ENCODE data around the gene GAS7. TPM values are rescaled to one million over a fixed set of nuclear protein-coding genes. Genes with fewer than 3 reads are reported as not detected.

GAS7 gene
- total RNA-seq, 1 donor from 2014 or later: 8.5 TPM

DNA sequence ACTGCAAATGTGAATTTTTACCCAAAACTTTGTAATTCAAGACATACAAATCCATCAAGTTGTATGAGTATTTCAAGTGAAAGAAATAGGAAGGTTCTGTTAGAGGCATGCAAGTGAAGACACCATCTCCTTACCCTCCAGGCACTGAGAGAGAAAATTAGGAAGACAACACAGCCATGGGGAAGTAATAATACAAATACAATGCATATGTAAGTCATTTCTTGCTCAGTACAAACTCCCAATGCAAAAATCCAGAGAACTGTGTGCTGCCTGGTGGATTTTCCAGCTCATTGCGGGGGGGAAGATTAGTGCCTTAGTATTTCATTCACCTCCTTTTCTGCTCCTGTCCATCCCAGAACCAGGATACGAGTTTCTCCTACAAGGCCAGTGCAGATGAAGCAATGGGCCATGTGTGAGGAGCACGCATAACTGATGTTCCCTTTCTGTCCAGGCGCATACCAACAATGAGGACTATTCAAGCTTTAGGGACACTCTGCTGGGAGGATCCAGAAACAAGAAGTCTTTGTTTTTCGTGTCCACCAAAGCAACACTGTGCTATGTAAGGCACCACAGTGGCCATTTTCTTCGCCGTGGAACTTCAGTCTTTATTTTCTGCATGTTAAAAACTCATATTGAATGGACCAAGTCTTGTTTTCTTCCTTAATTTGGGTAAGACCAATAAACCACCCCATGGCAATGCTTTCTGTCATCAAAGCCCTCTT is 149.6 kb downstream of the GAS7 start:
- no peak for TF ChIP-seq EZH2 (IDR thresholded peaks at IDR 0.05; ENCODE audit: insufficient read depth, low read length)
- TF ChIP-seq, protein P1, sequence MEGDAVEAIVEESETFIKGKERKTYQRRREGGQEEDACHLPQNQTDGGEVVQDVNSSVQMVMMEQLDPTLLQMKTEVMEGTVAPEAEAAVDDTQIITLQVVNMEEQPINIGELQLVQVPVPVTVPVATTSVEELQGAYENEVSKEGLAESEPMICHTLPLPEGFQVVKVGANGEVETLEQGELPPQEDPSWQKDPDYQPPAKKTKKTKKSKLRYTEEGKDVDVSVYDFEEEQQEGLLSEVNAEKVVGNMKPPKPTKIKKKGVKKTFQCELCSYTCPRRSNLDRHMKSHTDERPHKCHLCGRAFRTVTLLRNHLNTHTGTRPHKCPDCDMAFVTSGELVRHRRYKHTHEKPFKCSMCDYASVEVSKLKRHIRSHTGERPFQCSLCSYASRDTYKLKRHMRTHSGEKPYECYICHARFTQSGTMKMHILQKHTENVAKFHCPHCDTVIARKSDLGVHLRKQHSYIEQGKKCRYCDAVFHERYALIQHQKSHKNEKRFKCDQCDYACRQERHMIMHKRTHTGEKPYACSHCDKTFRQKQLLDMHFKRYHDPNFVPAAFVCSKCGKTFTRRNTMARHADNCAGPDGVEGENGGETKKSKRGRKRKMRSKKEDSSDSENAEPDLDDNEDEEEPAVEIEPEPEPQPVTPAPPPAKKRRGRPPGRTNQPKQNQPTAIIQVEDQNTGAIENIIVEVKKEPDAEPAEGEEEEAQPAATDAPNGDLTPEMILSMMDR (IDR thresholded peaks at IDR 0.05; ENCODE audit: insufficient read depth, low read depth, low read length): no peak
- H3K9ac ChIP-seq (ENCODE audit: low read length): no peak overlapping the region
- no peaks in the 10 kb centered on the region for H3K79me2 ChIP-seq (ENCODE audit: insufficient read depth, low read length)
- Mint-ChIP-seq H3K27me3 (ENCODE audit: low read depth, unreplicated experiment) (peaks cover 13% of the 10 kb centered on the region), H3K27ac (ENCODE audit: unreplicated experiment) (no peak overlapping the region), H3K4me1 (ENCODE audit: low read depth, unreplicated experiment) (peaks cover 7% of the 10 kb centered on the region), H3K36me3 (ENCODE audit: low read depth, unreplicated experiment) (no peaks in the 10 kb centered on the region), H3K4me3 (ENCODE audit: unreplicated experiment) (no peak overlapping the region), H3K9me3 (ENCODE audit: unreplicated experiment) (peaks cover 1% of the 10 kb centered on the region)
- H3K27me3 ChIP-seq (ENCODE audit: insufficient read depth, low read length): no peaks in the 10 kb centered on the region
- H3K27ac ChIP-seq (ENCODE audit: low read depth, low read length): no peak overlapping the region
- FAIRE-seq (no peak), DNase-seq (ENCODE audit: low read depth) (no peak)
- H3K4me1 ChIP-seq (ENCODE audit: insufficient read depth, low read length): no peaks in the 10 kb centered on the region
- H3K4me2 ChIP-seq (ENCODE audit: low read length): no peak overlapping the region
- H3K9me3 ChIP-seq (ENCODE audit: insufficient read depth, low read depth, low read length): no peaks in the 10 kb centered on the region
- no peaks in the 10 kb centered on the region for H3K36me3 ChIP-seq (ENCODE audit: insufficient read depth, low read length)
- H4K20me1 ChIP-seq (ENCODE audit: insufficient read depth, low read length): no peaks in the 10 kb centered on the region
- H3K4me3 ChIP-seq (ENCODE audit: insufficient read depth, low read depth, low read length): no peak overlapping the region
- H2AFZ ChIP-seq (ENCODE audit: low read depth, low read length): no peak overlapping the region

- peaks cover 7% of the 10 kb centered on the region for H3K4me1 Mint-ChIP-seq (ENCODE audit: low read depth, unreplicated experiment)
- TF ChIP-seq, protein P1 (IDR thresholded peaks at IDR 0.05; ENCODE audit: insufficient read depth, low read depth, low read length): no peak
- no peak for TF ChIP-seq EZH2 (IDR thresholded peaks at IDR 0.05; ENCODE audit: insufficient read depth, low read length)
- H3K36me3 ChIP-seq (ENCODE audit: insufficient read depth, low read length): no peaks in the 10 kb centered on the region
- FAIRE-seq: no peak
- no peaks in the 10 kb centered on the region for H3K27me3 ChIP-seq (ENCODE audit: insufficient read depth, low read length)
- H3K9me3 Mint-ChIP-seq (ENCODE audit: unreplicated experiment): no peaks in the 10 kb centered on the region
- H3K79me2 ChIP-seq (ENCODE audit: insufficient read depth, low read length): no peaks in the 10 kb centered on the region
- H3K27ac ChIP-seq (ENCODE audit: low read depth, low read length): no peak overlapping the region
- H3K4me1 ChIP-seq (ENCODE audit: insufficient read depth, low read length): no peaks in the 10 kb centered on the region
- H3K4me3 Mint-ChIP-seq (ENCODE audit: unreplicated experiment): no peak overlapping the region
- no peak overlapping the region for H2AFZ ChIP-seq (ENCODE audit: low read depth, low read length)
- H3K9ac ChIP-seq (ENCODE audit: low read length): no peak overlapping the region
- no peaks in the 10 kb centered on the region for H3K9me3 ChIP-seq (ENCODE audit: insufficient read depth, low read depth, low read length)
- no peak overlapping the region for H3K4me2 ChIP-seq (ENCODE audit: low read length)
- H4K20me1 ChIP-seq (ENCODE audit: insufficient read depth, low read length): no peaks in the 10 kb centered on the region
- no peaks in the 10 kb centered on the region for H3K36me3 Mint-ChIP-seq (ENCODE audit: low read depth, unreplicated experiment)
- no peak for DNase-seq (ENCODE audit: low read depth)
- no peak overlapping the region for H3K27ac Mint-ChIP-seq (ENCODE audit: unreplicated experiment)
- H3K27me3 Mint-ChIP-seq (ENCODE audit: low read depth, unreplicated experiment): peaks cover 10% of the 10 kb centered on the region
- H3K4me3 ChIP-seq (ENCODE audit: insufficient read depth, low read depth, low read length): no peak overlapping the region
These were observed 151.3 kb downstream of the GAS7 start for GRCh38 chr17:10046786-10047785.
